ENCODE measurements around the gene DISP3.

DNA sequence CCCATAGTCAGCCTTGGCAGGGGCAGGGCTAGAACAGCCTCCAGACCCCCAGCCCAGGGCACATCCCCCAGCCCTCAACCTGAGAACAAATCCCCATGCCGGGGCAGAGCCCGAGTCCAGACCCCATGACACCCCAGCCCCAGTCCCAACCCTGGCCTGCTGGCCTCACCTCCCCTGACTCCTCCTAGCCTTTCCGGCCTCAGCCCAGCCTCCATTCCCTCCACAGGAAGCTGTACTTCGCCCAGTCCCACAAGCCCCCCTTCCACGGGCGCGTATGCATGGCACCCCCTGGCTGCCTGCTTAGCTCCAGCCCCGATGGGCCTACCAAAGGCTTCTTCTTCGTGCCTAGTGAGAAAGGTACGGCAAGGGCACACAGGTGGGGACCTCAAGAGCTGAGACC lies 50.4 kb downstream of the DISP3 start:
- no peak for TF ChIP-seq POLR2A (IDR thresholded peaks at IDR 0.05)
- TF ChIP-seq CTCF (IDR thresholded peaks at IDR 0.05): no peak
